SK-N-MC (cell line): ENCODE measurements around the gene PELI2.

Experiments used
- EZH2 ChIP-seq: fragments of 200-600 bp; sonication (generic); IDR thresholded peaks from one replicate; pipeline ENCODE4 v1.6.1; 2017; ENCODE audit warnings: antibody characterized with exemption
- POLR2AphosphoS5 ChIP-seq: IDR thresholded peaks from 2 replicates; pipeline ENCODE4 v1.6.1; 2012; ENCODE audit warnings: mild to moderate bottlenecking, low read depth, low read length, borderline replicate concordance

- TF ChIP-seq POLR2AphosphoS5, result no peak
- TF ChIP-seq EZH2, result no peak
These were observed 53.9 kb downstream of the PELI2 start for GRCh38 chr14:56172074-56172473.
